Measurements from ENCODE around the gene ITGB8. TPM values are rescaled to one million over a fixed set of nuclear protein-coding genes. Genes with fewer than 3 reads are reported as not detected.
A peak's percentile ranks its signal among the peaks of the same experiment; 100 is the strongest.
"Not testable (repeated sequence)": the region's sequence is repeated elsewhere in the genome, so short reads cannot be mapped to it uniquely, and the experiment has no call there.

The ITGB8 gene
- polyA plus RNA-seq, 6 donors from 2014 or later: not detected

DNA sequence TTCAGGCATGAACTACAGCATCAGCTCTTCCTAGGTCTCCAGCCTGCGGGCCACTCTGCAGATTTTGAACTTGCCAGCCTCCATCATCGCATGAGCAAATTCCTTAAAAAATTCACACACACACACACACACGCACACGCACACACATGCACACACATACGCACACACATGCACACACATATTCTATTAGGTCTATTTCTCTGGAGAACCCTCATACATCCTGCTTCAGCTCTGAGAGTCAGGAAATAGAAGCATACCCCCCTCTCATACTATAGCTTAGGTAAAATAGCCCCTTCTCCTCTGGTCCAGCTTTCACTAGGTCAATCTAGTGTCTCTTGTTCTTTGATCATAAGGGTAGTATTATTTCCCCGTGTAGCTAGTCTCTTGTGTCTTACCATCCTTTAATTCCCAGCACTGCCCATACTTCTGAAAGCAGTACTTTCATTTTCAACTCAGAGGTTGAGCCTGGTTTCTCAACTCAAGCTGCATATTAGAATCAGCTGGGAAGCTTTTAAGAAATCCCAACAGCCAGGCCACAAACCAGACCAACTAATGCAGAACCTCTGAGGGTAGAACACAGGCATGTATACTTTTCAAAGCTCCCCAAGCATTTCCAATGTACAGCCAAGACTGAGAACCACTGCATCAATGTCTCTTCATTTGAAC is 30.9 kb upstream of the ITGB8 start:
- H3K4me3 Mint-ChIP-seq: no peak overlapping the region
- H3K27me3 Mint-ChIP-seq: peaks cover 0 to 4% (median 0%) of the 10 kb centered on the region in 3 donors
- peak overlapping the region in 1 of 6 donors; percentile 3 for H3K27ac Mint-ChIP-seq
- ATAC-seq (ENCODE audit: low read depth in 2 of 2): peak in 1 of 2 donors; percentile 20
- H3K4me1 Mint-ChIP-seq: peaks cover 6 to 9% (median 7%) of the 10 kb centered on the region in 3 donors
- peaks cover 0 to 10% (median 0%) of the 10 kb centered on the region in 7 donors for H3K9me3 Mint-ChIP-seq
- H3K36me3 Mint-ChIP-seq: no peaks in the 10 kb centered on the region
- DNase-seq: no peak

DNA sequence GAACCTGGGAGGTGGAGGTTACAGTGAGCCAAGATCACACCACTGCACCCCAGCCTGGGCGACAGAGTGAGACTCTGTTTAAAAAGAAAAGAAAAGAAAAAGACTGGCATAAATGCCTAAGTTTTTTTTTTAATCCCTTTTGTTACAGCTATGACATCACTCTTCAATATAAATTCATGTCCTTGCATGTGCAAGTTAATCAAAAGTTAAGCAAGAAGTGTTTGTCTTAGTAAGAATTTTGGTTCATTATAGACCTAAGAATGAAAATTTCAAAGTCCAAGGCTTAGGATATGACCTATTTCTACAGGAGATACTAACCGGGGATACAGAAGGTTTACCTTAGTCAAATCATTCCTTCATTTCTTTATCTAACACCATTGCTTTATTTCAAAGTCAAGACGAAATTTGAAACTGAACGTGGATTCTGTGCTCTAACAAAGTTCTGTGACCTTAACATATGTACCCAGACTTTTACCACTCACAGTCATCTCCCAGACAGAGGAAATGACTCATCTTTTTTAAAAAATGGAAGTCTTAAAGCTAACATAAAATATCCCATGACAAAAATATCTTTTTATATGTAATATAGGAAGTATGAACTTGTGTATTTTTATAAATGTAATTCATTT is 29.3 kb upstream of the ITGB8 start:
- no peaks in the 10 kb centered on the region for H3K36me3 Mint-ChIP-seq
- H3K27me3 Mint-ChIP-seq: peaks cover 0 to 4% (median 0%) of the 10 kb centered on the region in 3 donors
- peaks cover 9 to 22% (median 17%) of the 10 kb centered on the region in 3 donors for H3K4me1 Mint-ChIP-seq
- H3K27ac Mint-ChIP-seq: no peak overlapping the region
- H3K4me3 Mint-ChIP-seq: no peak overlapping the region
- DNase-seq (no peak), ATAC-seq (ENCODE audit: low read depth in 2 of 2) (no peak)
- H3K9me3 Mint-ChIP-seq: peaks cover 0 to 1% (median 0%) of the 10 kb centered on the region in 7 donors

DNA sequence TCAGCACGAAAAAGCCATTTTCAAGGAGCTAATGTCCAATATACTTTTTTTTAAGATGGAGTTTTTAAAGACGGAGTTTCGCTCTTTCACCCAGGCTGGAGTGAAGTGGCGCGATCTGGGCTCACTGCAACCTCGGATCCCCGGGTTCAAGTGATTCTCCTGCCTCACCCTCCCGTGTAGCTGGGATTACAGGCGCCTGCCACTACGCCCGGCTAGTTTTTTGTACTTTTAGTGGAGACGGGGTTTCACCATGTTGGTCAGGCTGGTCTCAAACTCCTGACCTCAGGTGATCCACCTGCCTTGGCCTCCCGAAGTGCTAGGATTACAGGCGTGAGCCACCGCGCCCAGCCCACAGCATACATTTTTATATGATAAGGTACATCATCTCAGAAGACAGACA is 28.4 kb upstream of the ITGB8 start:
- Mint-ChIP-seq H3K4me1 (peaks cover 13 to 25% (median 25%) of the 10 kb centered on the region in 3 donors), H3K27ac (peak overlapping the region in 1 of 6 donors; percentile 20)
- not testable (repeated sequence) for DNase-seq; H3K4me3 Mint-ChIP-seq; H3K27me3 Mint-ChIP-seq; H3K9me3 Mint-ChIP-seq; H3K36me3 Mint-ChIP-seq; ATAC-seq (ENCODE audit: low read depth in 2 of 2)

DNA sequence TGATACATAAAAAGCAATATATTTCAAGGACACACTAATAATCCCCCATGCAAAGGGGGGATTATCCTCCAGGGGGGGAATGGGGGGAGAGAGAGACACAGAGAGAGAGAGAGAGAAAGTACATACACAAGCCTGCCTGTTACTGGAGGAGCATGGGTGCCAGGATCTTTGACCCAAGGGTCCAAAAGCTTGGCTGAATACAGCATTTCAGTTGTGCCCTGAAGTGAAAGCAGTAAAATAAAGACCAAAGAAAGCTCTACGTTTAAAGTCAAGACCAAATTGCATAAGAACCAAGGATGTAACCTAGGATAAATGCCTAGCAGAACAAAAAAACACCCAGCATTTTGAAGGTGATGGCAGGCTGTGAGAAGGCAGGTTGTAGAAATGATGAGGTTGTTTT is 27.8 kb upstream of the ITGB8 start:
- no peaks in the 10 kb centered on the region for H3K27me3 Mint-ChIP-seq
- DNase-seq: no peak
- no peak for ATAC-seq (ENCODE audit: low read depth in 2 of 2)
- peaks cover 0 to 1% (median 0%) of the 10 kb centered on the region in 7 donors for H3K9me3 Mint-ChIP-seq
- no peak overlapping the region for H3K27ac Mint-ChIP-seq
- H3K36me3 Mint-ChIP-seq: no peaks in the 10 kb centered on the region
- peaks cover 13 to 25% (median 25%) of the 10 kb centered on the region in 3 donors for H3K4me1 Mint-ChIP-seq
- H3K4me3 Mint-ChIP-seq: no peak overlapping the region

DNA sequence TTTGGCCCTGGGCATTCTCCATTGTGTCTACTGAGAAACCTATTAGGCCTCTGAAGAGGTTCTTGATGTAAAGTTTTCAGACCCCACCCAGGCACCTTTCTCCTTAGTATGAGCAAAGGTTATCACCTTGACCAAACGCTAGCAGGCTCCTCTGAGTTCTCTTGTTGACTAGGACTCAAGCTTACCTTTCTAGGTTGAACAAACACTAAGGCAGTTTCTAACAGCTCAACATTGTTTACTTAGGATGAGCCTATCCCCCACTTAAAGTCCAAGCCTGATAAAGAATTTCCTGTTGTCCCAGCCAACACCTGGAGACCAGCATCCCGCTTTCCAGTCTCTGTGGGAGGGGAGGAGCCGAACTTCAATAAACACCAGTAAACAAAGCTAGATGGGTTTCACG is 26.3 kb upstream of the ITGB8 start:
- no peak for DNase-seq
- no peak for ATAC-seq (ENCODE audit: low read depth in 2 of 2)
- H3K9me3 Mint-ChIP-seq: peaks cover 0 to 1% (median 0%) of the 10 kb centered on the region in 7 donors
- H3K36me3 Mint-ChIP-seq: no peaks in the 10 kb centered on the region
- no peak overlapping the region for H3K4me3 Mint-ChIP-seq
- H3K27me3 Mint-ChIP-seq: no peaks in the 10 kb centered on the region
- peak overlapping the region in 2 of 6 donors; percentile 22 to 89 for H3K27ac Mint-ChIP-seq
- peaks cover 13 to 27% (median 25%) of the 10 kb centered on the region in 3 donors for H3K4me1 Mint-ChIP-seq

DNA sequence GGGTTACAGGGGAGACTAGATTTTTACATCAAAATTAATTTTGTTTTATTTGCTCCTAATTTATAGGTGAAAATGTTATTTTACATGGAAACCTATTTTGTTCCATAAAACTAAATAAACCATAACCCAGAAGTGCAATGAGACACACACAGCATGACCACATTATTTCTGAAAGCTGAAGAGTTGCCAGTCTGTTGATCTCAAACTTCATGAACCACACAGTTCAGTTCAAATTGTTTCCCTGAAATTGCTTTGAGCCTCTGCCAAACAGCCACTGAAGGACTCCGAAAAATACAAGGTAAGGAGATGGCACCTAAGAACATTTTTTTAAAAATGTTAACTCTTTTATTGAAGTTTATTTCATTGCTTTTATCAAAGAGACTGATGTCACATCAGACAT is 25.0 kb upstream of the ITGB8 start:
- no peak for DNase-seq
- Mint-ChIP-seq H3K4me3 (no peak overlapping the region), H3K27me3 (no peaks in the 10 kb centered on the region), H3K36me3 (no peaks in the 10 kb centered on the region), H3K27ac (peak overlapping the region in 2 of 6 donors; percentile 33 to 84), H3K9me3 (peaks cover 0 to 1% (median 0%) of the 10 kb centered on the region in 7 donors), H3K4me1 (peaks cover 4 to 23% (median 18%) of the 10 kb centered on the region in 3 donors)
- no peak for ATAC-seq (ENCODE audit: low read depth in 2 of 2)

DNA sequence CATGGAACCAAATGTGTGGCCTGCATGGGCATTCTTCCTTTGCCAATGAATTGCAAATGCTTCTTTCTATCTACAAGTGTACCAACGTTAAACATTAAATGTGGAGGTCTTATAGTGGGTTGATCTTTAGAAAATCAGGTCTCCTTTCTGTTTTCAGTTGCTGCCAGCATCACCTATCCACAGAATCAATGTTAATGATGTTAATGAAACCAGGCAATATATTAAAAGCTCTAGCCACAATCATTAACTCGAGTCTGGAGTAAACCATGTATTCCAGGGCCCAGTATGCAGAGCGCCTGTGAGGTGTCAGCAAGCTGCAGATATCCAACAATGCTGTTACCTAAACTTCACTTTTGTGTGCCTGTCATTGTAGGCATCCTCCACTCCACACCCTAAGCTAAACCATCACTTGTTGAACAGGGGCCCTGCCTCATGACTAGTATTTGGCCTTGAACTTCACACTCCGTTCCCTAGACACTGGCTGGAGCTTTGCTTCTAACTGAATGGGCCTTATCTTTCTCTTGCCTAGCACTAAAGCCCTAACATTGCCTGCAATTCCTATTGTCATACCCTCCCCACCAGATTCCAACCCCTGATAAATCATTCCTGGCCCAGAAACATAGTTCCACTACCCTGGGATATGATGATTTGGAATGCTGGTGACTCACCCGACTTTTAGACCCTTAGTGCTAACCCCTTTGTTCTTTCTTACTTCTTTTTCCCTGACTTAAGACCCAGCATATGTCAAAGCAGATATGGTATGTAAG is 24.3 kb upstream of the ITGB8 start:
- H3K36me3 Mint-ChIP-seq: no peaks in the 10 kb centered on the region
- ATAC-seq (ENCODE audit: low read depth in 2 of 2) (no peak), DNase-seq (no peak)
- H3K4me1 Mint-ChIP-seq: peaks cover 4 to 23% (median 18%) of the 10 kb centered on the region in 3 donors
- H3K4me3 Mint-ChIP-seq: peak overlapping the region in 1 of 8 donors; percentile 2
- no peaks in the 10 kb centered on the region for H3K27me3 Mint-ChIP-seq
- peak overlapping the region in 4 of 6 donors; percentile 5 to 84 (median 42) for H3K27ac Mint-ChIP-seq
- peaks cover 0 to 1% (median 0%) of the 10 kb centered on the region in 7 donors for H3K9me3 Mint-ChIP-seq

DNA sequence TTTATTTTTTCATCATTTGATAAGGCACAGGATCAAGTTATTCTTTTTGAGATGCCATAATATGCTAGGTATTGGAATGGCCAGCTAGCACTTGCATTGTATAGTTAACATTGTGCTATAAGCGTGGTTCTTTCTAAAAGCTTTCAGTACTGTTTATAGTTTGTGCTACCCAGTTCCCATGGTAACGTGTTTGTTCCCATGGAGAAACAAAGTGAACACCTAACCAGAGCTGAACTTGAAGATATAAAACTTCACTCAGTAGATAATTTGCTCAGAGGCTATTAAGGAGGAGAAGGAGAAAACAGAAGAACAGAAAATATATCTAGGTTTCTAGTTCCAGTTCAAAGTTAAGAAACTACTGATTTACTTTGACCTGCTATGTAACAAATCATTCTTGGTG is 23.6 kb upstream of the ITGB8 start:
- H3K4me1 Mint-ChIP-seq: peaks cover 4 to 23% (median 18%) of the 10 kb centered on the region in 3 donors
- no peak overlapping the region for H3K4me3 Mint-ChIP-seq
- H3K27me3 Mint-ChIP-seq: no peaks in the 10 kb centered on the region
- no peaks in the 10 kb centered on the region for H3K36me3 Mint-ChIP-seq
- no peak for DNase-seq
- H3K9me3 Mint-ChIP-seq: peaks cover 0 to 1% (median 0%) of the 10 kb centered on the region in 7 donors
- peak overlapping the region in 3 of 6 donors; percentile 4 to 84 (median 38) for H3K27ac Mint-ChIP-seq
- ATAC-seq (ENCODE audit: low read depth in 2 of 2): peak in 1 of 2 donors; percentile 62

DNA sequence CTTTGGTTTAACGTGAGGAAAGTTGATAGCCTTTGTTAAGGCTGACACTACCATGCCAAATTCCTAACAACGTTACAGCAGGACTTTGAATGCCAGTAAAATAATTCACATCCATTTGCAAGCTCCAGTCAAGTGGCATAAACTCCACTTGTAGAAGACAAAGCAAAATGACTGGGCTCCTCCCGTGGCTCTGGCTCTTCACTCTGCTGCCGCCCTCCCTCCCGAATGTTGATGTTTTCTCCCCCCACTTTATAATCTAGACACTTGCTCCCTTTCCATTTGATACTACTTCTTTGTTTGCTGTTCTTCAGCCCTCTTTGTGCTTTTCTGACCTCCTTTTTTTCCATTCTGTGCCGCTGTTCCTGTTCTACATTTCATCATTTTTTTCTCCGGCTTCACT is 22.8 kb upstream of the ITGB8 start:
- no peaks in the 10 kb centered on the region for H3K36me3 Mint-ChIP-seq
- H3K9me3 Mint-ChIP-seq: peaks cover 0 to 1% (median 0%) of the 10 kb centered on the region in 7 donors
- no peaks in the 10 kb centered on the region for H3K27me3 Mint-ChIP-seq
- ATAC-seq (ENCODE audit: low read depth in 2 of 2): no peak
- H3K4me3 Mint-ChIP-seq: peak overlapping the region in 1 of 8 donors; percentile 0
- DNase-seq: no peak
- H3K27ac Mint-ChIP-seq: peak overlapping the region in 2 of 6 donors; percentile 9 to 12
- peaks cover 4 to 23% (median 18%) of the 10 kb centered on the region in 3 donors for H3K4me1 Mint-ChIP-seq

DNA sequence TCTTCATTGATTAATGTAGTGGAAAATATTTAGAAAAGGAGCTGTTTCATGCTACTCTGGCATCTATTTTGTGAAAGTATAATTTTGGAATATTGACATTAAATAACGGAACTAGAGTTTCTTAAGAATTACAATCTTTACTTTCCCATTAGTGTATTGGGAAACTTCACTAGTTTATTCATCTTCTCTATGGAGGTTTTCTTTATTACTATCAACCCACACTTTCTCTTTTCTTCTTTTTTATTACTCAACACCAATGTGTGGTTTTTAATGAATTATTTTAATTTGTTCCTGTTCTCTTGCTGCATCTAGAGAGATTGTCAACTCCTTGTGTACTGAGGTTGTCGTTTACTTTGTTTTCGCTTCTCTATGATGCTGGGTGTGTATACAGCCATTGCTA is 20.4 kb upstream of the ITGB8 start:
- Mint-ChIP-seq H3K27ac (peak overlapping the region in 1 of 6 donors; percentile 35), H3K27me3 (no peaks in the 10 kb centered on the region), H3K9me3 (no peaks in the 10 kb centered on the region), H3K4me3 (no peak overlapping the region), H3K4me1 (peaks cover 4 to 17% (median 16%) of the 10 kb centered on the region in 3 donors), H3K36me3 (no peaks in the 10 kb centered on the region)
- ATAC-seq (ENCODE audit: low read depth in 2 of 2) (no peak), DNase-seq (no peak)

DNA sequence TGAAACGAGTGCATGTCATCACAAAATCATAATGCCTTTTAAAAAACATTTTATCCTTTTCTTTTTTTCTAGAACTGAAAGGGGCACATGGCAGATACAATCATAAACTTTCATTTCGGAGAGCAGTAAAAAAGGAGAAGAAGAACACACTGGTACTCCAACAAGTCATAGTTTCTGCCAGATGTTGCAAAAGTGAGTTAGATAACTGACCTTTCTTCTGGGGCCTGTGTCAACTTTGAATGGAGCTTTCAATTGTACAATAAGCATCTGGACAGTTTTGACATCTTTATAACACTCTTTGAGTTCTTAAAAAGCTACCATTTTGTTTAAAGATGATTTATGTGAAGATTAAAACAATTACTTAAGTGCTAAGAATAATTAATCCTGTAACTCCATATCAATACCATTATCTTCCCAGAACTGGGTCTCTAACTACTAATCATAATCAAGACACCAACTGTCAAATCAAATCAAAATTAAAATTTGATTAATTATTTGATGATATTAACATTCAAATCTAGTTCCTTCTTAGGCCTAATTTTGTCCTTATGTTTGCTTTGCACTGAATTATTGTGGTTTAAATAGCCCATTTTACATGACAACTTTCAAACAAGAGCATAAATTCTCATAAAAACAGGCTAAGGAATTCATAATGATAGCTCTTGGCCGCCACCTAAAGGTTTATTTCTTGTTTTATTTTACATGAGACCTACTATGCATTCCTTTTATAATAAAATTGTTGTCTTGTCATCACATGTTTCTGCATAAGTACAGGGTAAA is 19.5 kb upstream of the ITGB8 start:
- no peak overlapping the region for H3K4me3 Mint-ChIP-seq
- DNase-seq (peak; percentile 35), ATAC-seq (ENCODE audit: low read depth in 2 of 2) (peak; percentile 27 to 52)
- H3K4me1 Mint-ChIP-seq: peaks cover 4 to 11% (median 8%) of the 10 kb centered on the region in 3 donors
- H3K27ac Mint-ChIP-seq: no peak overlapping the region
- no peaks in the 10 kb centered on the region for H3K36me3 Mint-ChIP-seq
- no peaks in the 10 kb centered on the region for H3K27me3 Mint-ChIP-seq
- H3K9me3 Mint-ChIP-seq: no peaks in the 10 kb centered on the region

DNA sequence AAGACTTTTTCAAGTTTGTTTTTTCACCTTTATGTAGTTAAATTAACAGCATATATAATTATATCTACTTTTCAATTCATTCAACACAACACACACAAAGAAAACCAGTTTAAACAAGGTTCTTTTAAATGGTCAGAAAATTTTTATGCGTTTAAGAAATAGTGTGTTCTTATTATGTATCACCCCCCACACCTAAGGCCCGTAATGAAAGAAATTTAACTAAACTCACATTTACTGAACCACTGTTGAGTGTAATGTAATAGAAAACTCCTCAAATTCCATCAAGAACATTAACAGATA is 19.0 kb upstream of the ITGB8 start:
- no peak for ATAC-seq (ENCODE audit: low read depth in 2 of 2)
- Mint-ChIP-seq H3K4me1 (peaks cover 2 to 5% (median 2%) of the 10 kb centered on the region in 3 donors), H3K36me3 (no peaks in the 10 kb centered on the region), H3K27ac (peak overlapping the region in 1 of 6 donors; percentile 54), H3K4me3 (no peak overlapping the region), H3K27me3 (no peaks in the 10 kb centered on the region), H3K9me3 (no peaks in the 10 kb centered on the region)
- no peak for DNase-seq

DNA sequence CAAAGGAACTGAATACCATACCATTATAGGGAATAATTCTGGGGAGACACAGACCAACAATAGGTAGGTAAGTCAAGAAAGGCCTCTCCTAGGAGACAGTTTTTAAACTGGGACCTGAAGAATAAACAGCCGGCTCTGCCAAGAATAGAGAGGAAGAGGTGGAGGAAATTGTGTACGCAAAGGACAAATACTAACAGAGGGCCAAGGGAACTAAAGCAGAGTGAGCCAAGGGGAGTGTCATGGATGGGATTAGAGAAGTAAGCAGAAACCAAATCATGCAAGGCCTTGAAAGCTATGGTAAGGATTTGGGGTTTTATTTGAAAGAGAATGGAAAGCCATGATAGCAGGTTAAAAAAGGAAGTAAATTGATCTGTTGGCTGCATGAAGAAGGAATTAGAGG is 18.1 kb upstream of the ITGB8 start:
- H3K4me3 Mint-ChIP-seq: no peak overlapping the region
- no peaks in the 10 kb centered on the region for H3K27me3 Mint-ChIP-seq
- ATAC-seq (ENCODE audit: low read depth in 2 of 2) (no peak), DNase-seq (no peak)
- H3K9me3 Mint-ChIP-seq: no peaks in the 10 kb centered on the region
- peak overlapping the region in 2 of 6 donors; percentile 36 to 48 for H3K27ac Mint-ChIP-seq
- H3K36me3 Mint-ChIP-seq: no peaks in the 10 kb centered on the region
- peaks cover 0 to 2% (median 0%) of the 10 kb centered on the region in 3 donors for H3K4me1 Mint-ChIP-seq
